ENCODE data around the gene EFNA4. TPM values are rescaled to one million over a fixed set of nuclear protein-coding genes. Genes with fewer than 3 reads are reported as not detected.

The EFNA4 gene
- total RNA-seq, 4 donors from 2014 or later: 22.4 to 44.2 (median 28.7) TPM

GRCh38 chr1:155071701-155072100 lies 8.2 kb downstream of the EFNA4 start:
- DNase-seq (ENCODE audit: low spot score in 2 of 2): peak in 1 of 2 donors; percentile 67
- TF ChIP-seq POLR2A (IDR thresholded peaks at IDR 0.05) (no peak), CTCF (IDR thresholded peaks at IDR 0.05) (no peak), POLR2AphosphoS5 (IDR thresholded peaks at IDR 0.05) (no peak), EP300 (IDR thresholded peaks at IDR 0.05) (no peak)
- peaks cover 11% of the 10 kb centered on the region for H3K36me3 ChIP-seq
- 63% methylated on average over 14 of the region's 14 CpGs for WGBS
- H3K27ac ChIP-seq: peak overlapping the region; percentile 80
- peaks cover 65% of the 10 kb centered on the region for H3K4me1 ChIP-seq
- H3K27me3 ChIP-seq: no peaks in the 10 kb centered on the region
- no peak overlapping the region for H3K4me3 ChIP-seq
- H3K9me3 ChIP-seq: no peaks in the 10 kb centered on the region

GRCh38 chr1:155072531-155073289 lies 9.2 kb downstream of the EFNA4 start:
- no peak for TF ChIP-seq POLR2AphosphoS5 (IDR thresholded peaks at IDR 0.05)
- no peak for TF ChIP-seq POLR2A (IDR thresholded peaks at IDR 0.05)
- no peak for TF ChIP-seq EP300 (IDR thresholded peaks at IDR 0.05)
- DNase-seq (ENCODE audit: low spot score in 2 of 2): no peak
- no peaks in the 10 kb centered on the region for H3K9me3 ChIP-seq
- H3K27me3 ChIP-seq: no peaks in the 10 kb centered on the region
- H3K36me3 ChIP-seq: peaks cover 10% of the 10 kb centered on the region
- H3K27ac ChIP-seq: peak overlapping the region; percentile 80
- no peak overlapping the region for H3K4me3 ChIP-seq
- 46% methylated on average over 7 of the region's 7 CpGs for WGBS
- peaks cover 72% of the 10 kb centered on the region for H3K4me1 ChIP-seq

- peak overlapping the region; percentile 80 for H3K27ac ChIP-seq
Observed at GRCh38 chr1:155073377-155074242, 10.1 kb downstream of the EFNA4 start.

GRCh38 chr1:155075535-155075934 lies 12.0 kb downstream of the EFNA4 start:
- DNase-seq (ENCODE audit: low spot score in 2 of 2): no peak
- peak overlapping the region; percentile 38 for H3K27ac ChIP-seq
- peaks cover 15% of the 10 kb centered on the region for H3K27me3 ChIP-seq
- 45% methylated on average over 5 of the region's 5 CpGs for WGBS
- TF ChIP-seq EP300 (IDR thresholded peaks at IDR 0.05): no peak
- no peak for TF ChIP-seq POLR2AphosphoS5 (IDR thresholded peaks at IDR 0.05)
- TF ChIP-seq CTCF (IDR thresholded peaks at IDR 0.05): no peak
- TF ChIP-seq POLR2A (IDR thresholded peaks at IDR 0.05): no peak
- no peaks in the 10 kb centered on the region for H3K36me3 ChIP-seq
- no peaks in the 10 kb centered on the region for H3K9me3 ChIP-seq
- no peak overlapping the region for H3K4me3 ChIP-seq
- peaks cover 88% of the 10 kb centered on the region for H3K4me1 ChIP-seq

More at GRCh38 chr1:155073377-155074242, 10.1 kb downstream of the EFNA4 start:
- TF ChIP-seq POLR2AphosphoS5 (IDR thresholded peaks at IDR 0.05) (no peak), POLR2A (IDR thresholded peaks at IDR 0.05) (no peak)
- Histone ChIP-seq H3K4me1 (peaks cover 81% of the 10 kb centered on the region), H3K9me3 (no peaks in the 10 kb centered on the region), H3K4me3 (no peak overlapping the region), H3K27me3 (no peaks in the 10 kb centered on the region), H3K36me3 (peaks cover 5% of the 10 kb centered on the region)
- no peak for DNase-seq (ENCODE audit: low spot score in 2 of 2)
- 38% methylated on average over 2 of the region's 3 CpGs for WGBS

- Histone ChIP-seq H3K9me3 (no peaks in the 10 kb centered on the region), H3K4me3 (no peak overlapping the region), H3K27ac (peak overlapping the region; percentile 10), H3K4me1 (peaks cover 88% of the 10 kb centered on the region), H3K36me3 (no peaks in the 10 kb centered on the region), H3K27me3 (peaks cover 23% of the 10 kb centered on the region)
- no peak for TF ChIP-seq EP300 (IDR thresholded peaks at IDR 0.05)
- TF ChIP-seq CTCF (IDR thresholded peaks at IDR 0.05): no peak
- 100% methylated on average over 1 of the region's 1 CpG for WGBS
- DNase-seq (ENCODE audit: low spot score in 2 of 2): no peak
Observed at GRCh38 chr1:155076371-155076770, 12.8 kb downstream of the EFNA4 start.

- no peak for TF ChIP-seq EP300 (IDR thresholded peaks at IDR 0.05)
- TF ChIP-seq POLR2A (IDR thresholded peaks at IDR 0.05): no peak
- TF ChIP-seq POLR2AphosphoS5 (IDR thresholded peaks at IDR 0.05): no peak
- no peak for TF ChIP-seq CTCF (IDR thresholded peaks at IDR 0.05)
- no peak overlapping the region for H3K4me3 ChIP-seq
- peaks cover 88% of the 10 kb centered on the region for H3K4me1 ChIP-seq
- H3K27me3 ChIP-seq: peaks cover 33% of the 10 kb centered on the region
- 86% methylated on average over 3 of the region's 3 CpGs for WGBS
- no peaks in the 10 kb centered on the region for H3K9me3 ChIP-seq
- peak overlapping the region; percentile 49 for H3K27ac ChIP-seq
- no peak for DNase-seq (ENCODE audit: low spot score in 2 of 2)
- H3K36me3 ChIP-seq: no peaks in the 10 kb centered on the region
Observed at GRCh38 chr1:155077346-155077745, 13.8 kb downstream of the EFNA4 start.

All from suprapubic skin (tissue), 4 donors.